Inflammatory macrophage (primary cell): Measurements from ENCODE around the gene COPS9.

Experiments used
- DNase-seq, 2 donors: peaks; one replicate each; pipeline ENCODE4 v3.0.0-alpha.2; 2020 to 2022

The COPS9 gene

GRCh38 chr2:240147382-240147781, 11.3 kb upstream of the COPS9 start:
- DNase-seq: no peak

GRCh38 chr2:240146627-240147278, 10.6 kb upstream of the COPS9 start:
- peak; percentile 57 to 70 for DNase-seq

- DNase-seq: no peak
These were observed 10.0 kb upstream of the COPS9 start for GRCh38 chr2:240146141-240146561.

DNA sequence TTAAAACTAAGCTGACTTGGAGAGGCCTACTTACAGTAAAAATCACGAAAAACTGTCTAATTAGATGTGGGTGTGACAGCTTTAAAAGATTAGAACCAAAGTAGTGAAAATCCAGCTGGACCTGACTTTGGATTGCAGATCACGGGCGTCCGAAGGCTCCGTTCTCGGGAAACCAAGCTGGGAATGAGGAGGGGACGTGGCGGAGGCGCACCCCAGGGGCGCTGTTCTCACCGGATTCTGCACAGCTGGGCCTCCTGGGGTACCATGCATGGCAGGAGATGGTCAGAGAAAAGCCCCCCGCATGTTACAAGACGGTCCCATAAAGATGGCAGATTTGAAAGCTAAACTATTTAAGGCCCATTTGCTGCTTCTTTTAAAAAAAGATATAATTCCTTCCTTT, 9.4 kb upstream of the COPS9 start:
- no peak for DNase-seq

GRCh38 chr2:240144649-240145261, 8.7 kb upstream of the COPS9 start:
- no peak for DNase-seq

DNA sequence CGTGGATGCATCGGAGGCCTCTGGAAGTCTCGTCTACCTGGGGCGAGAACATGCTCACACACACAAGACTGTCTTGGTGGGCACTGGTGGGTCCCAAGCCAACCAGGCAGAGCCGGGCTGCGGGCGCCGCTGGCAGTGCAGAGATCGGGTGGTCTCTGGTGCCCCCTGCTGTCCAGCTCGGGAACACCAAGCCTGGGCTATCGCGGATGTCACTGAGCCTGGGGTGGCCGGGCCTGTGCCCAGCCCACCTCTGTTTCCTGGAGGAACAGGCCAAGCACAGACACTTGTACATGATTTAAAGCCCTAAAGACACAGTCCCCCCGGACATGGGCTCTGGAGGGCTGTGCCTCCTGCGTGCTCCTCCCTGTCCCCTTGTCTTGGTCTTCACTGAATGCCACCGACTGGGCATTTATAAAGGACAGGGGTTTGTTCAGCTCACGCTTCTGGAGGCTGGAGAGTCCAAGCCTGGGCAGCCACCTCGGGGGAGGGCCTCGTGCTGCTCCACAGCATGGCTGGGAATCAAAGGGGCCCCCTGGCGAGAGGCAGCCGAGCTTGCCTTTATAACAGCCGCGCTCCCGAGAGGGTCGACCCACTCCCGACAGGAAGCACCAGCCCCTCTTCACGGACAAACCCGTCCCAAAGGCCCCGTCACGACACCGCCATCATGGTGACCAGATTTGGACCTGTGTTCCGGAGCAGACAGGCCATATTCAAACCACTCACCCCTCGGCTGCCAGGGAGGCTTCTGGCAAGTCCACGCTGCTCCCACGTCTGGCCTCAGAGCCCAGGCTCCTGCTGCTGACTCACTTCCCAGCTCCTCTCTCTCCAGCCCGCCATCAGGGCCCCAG, 7.9 kb upstream of the COPS9 start:
- DNase-seq: peak; percentile 63 to 74

- no peak for DNase-seq
These were observed 7.2 kb upstream of the COPS9 start for GRCh38 chr2:240143276-240143675.

DNA sequence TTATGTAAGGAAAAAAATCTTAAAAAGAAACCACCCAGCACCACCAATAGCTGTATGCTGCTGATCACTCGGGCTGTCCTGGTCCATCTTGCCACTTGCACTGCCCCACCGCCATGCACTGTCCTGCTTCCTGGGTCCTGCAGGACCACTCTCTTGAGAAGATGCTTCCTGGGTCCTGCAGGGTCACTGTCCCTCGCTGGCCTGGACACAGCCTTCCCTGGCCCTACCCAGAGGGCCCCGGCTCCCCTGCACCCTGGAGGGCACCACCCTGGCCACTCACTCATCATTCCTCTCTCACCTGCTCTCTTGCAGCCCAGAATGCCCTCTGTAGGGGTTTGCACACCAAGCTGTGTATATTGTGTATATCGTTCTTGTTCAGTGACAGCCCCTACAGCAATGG, 6.8 kb upstream of the COPS9 start:
- no peak for DNase-seq

- no peak for DNase-seq
These were observed 6.2 kb upstream of the COPS9 start for GRCh38 chr2:240142256-240142775.

GRCh38 chr2:240141736-240142135, 5.6 kb upstream of the COPS9 start:
- DNase-seq: no peak

DNA sequence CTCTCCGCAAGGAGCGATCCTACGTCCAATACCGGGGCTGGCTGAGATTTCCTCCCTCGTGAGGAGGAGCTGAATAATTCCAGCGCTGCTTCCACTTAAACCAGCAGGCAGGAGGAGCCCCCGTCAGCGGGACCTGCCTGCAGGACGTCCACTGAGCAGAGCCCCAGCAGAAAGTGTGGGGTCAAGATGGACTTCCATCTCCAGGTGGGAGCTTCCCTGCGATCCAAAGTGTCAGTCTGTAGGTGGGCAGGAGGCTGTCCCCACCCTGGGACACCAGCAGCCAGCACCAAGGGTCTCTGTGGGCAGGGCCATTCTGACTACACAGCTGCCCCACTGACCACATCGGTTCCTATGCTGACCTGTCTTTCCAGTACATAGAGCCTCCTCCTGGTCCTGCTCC, 4.8 kb upstream of the COPS9 start:
- DNase-seq: no peak

DNA sequence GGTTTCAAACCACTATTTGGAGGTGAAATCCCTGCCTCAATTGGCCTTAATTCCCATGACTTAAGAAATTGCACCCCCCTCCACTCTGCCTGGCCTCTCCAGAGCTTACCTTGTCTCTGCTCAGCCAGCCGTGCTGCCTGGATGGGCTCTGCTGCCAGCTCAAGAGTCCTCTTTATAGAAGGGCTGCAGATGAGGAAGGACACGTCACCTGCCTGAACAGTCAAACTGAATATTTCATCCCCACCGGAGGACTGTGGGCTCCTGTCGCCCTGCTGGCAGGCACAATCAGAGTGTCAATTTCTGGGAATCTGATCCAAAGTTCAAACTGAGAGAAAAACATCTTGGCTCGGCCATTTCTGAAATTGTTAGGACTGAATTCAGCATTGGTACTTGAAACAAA, 4.4 kb upstream of the COPS9 start, which contains the start of gene OTOS:
Gene OTOS, minus strand, starts transcription at position 148 of the 400 bp plus-strand sequence. CDS start 332 bp downstream, outside the sequence.
- no peak for DNase-seq

GRCh38 chr2:240139666-240140393, 3.7 kb upstream of the COPS9 start:
- DNase-seq: no peak

DNA sequence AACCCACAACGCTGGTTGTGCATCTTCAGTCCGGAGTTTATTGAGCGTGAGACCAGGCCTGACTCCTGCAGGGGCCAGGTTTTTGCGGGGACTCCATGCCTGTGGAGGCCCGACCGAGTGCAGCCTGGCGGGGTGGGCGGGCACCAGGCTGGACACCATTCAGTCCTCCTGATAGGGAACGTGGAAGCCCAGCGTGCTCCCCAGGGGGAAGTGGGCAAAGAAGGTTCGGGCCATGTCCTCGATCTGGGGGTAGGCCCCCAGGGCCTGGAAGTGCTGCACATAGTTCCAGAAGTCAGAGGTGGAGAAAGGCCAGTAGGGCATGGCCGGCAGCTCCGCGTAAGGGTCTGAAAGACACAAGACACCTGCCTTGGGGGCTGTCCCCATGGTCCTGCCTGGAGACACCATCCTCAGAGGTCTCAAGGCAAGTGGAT, 2.9 kb upstream of the COPS9 start:
- no peak for DNase-seq

DNA sequence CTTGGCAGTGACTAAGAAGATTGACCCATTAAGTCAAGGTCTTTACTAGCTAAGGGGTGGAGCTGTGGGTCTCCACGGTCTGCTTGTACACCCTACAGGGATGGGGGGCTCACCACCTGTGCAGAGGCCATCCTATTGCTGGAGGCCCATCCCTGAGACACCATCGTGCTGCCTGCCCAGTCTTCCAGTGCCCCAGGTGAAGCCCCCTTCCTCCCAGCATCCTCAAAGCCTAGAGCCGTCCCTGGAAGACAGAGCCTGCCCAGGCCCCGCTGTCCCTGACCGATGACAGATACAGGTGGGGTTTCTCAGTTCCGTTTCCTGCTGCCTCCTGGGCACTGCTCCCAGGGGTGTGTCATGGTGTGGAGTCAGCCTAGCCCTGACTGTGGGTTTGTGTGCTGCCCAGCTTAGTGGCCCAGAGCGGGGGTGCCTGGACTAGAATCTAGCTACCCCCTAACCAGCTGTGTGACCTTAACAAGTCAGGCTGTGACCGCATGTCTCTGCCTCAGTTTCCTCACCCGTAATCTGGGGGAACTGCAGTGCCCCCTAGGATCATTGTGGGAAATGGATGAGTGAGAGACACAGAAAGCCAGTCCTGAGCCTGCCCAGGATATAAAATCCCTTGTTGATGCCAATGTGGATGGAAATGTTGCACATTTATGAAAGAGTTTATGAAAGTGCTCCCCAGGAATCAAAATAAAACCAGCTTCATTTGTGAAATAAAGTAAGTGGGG, 2.3 kb upstream of the COPS9 start:
- no peak for DNase-seq

GRCh38 chr2:240137596-240138253, 1.6 kb upstream of the COPS9 start:
- DNase-seq: no peak

- DNase-seq: peak in 1 of 2 donors; percentile 11
These were observed 677 bp upstream of the COPS9 start for GRCh38 chr2:240136671-240137292.

DNA sequence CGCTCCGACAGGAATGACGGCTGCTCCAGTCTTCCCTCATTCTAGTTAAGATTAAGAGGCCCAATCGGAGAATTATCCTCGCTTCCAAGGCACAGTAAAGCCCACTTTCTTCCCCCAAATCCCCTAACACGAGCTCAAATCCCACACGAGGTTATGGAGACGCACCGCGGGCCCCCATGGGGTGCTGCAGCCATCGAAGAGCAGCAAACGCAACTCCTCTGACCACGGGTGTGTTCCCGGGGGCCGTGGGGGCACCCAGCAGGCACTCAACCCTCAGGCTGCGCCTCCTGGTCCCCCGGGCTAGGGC, 446 bp downstream of the COPS9 start:
- peak in 1 of 2 donors; percentile 3 for DNase-seq

DNA sequence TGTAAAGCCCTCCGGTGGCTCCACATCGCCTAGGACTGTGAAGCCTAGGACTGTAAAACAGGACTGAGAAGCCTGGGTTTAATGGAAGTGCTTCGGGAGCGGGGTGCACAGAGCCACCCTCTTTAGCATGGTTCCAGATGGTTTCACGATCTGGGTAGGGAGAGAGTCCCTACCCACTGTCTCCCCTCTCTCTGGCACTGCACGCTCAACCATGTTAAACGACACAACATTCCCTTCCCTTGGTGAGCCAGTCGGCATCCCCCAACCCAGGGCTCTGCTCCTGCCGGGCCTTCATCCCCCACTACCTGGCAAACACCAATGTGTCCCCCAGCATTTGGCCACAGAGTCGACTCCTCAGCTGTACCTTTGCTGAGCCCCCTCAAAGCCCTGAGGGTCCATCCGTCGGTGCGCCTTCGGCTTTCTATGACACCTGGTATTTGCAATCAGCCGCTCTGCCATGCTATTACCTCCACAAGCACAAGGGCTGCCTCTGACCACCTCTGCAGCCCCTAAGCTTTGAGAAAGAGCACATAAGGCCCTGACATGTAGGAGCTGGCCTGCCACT, 1.1 kb downstream of the COPS9 start:
- DNase-seq: no peak

GRCh38 chr2:240134466-240134865, 1.6 kb downstream of the COPS9 start:
- no peak for DNase-seq

DNA sequence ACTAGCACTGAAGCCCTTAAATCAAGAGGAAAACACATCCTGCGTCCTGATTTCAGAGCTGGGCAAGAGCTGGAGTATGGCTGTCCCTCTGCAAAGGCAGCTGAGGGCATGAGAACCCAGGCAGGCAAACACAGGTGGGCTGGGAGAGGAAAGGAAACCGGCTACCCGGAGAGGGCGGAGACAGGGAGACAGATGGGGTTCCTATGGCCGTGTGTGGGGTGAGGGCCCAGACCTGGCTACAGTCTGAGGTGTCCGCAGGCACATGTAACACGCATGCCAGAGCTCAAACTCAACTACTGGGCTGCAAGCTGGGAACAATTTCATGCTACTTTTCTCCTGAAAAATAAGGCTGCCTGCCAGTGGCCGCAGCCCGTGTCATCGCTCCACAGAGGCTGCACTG, 2.7 kb downstream of the COPS9 start:
- no peak for DNase-seq
